Stomach smooth muscle (tissue), 2 donors: ENCODE data around the gene ROGDI.

Experiments used
- H3K27ac ChIP-seq: one replicate; pipeline ENCODE4 v1.7.0; 2013; ENCODE audit warnings: mild to moderate bottlenecking, low read length, inconsistent platforms
- H3K27me3 ChIP-seq, 2 donors: one replicate each; pipeline ENCODE4 v1.7.0; 2013; ENCODE audit warnings: low read length in 2 of 2; ENCODE audit not compliant: insufficient read depth in 2 of 2, control insufficient read depth in 1 of 2
- H3K36me3 ChIP-seq, 2 donors: one replicate each; pipeline ENCODE4 v1.7.0; 2013; ENCODE audit warnings: low read length in 2 of 2; ENCODE audit not compliant: control insufficient read depth in 2 of 2, insufficient read depth in 2 of 2
- H3K4me1 ChIP-seq: one replicate; pipeline ENCODE4 v1.7.0; 2013; ENCODE audit warnings: low read length; ENCODE audit not compliant: control insufficient read depth, insufficient read depth
- H3K4me3 ChIP-seq, 2 donors: one replicate each; pipeline ENCODE4 v1.7.0; 2013; ENCODE audit warnings: low read length in 2 of 2
- H3K9ac ChIP-seq, 2 donors: one replicate each; pipeline ENCODE4 v1.7.0; 2013; ENCODE audit warnings: low read length in 2 of 2, mild to moderate bottlenecking in 1 of 2
- H3K9me3 ChIP-seq, 2 donors: one replicate each; pipeline ENCODE4 v1.7.0; 2013; ENCODE audit warnings: low read length in 2 of 2; ENCODE audit not compliant: control insufficient read depth in 2 of 2
- donor health status: healthy.
- donor health status: Pancreatic carcinoma.

Gene ROGDI

GRCh38 chr16:4749700-4750257 is 52.7 kb downstream of the ROGDI start:
- peaks cover 0 to 2% of the 10 kb centered on the region in 2 donors for H3K9me3 ChIP-seq
- no peak overlapping the region for H3K4me3 ChIP-seq
- H3K27ac ChIP-seq: no peak overlapping the region
- H3K4me1 ChIP-seq: peaks cover 13% of the 10 kb centered on the region
- H3K36me3 ChIP-seq: peaks cover 27 to 33% of the 10 kb centered on the region in 2 donors
- H3K9ac ChIP-seq: no peak overlapping the region
- no peaks in the 10 kb centered on the region for H3K27me3 ChIP-seq

- peaks cover 13% of the 10 kb centered on the region for H3K4me1 ChIP-seq
- H3K9ac ChIP-seq: no peak overlapping the region
- H3K36me3 ChIP-seq: peaks cover 25 to 29% of the 10 kb centered on the region in 2 donors
- H3K27ac ChIP-seq: no peak overlapping the region
- no peak overlapping the region for H3K4me3 ChIP-seq
- no peaks in the 10 kb centered on the region for H3K9me3 ChIP-seq
- no peaks in the 10 kb centered on the region for H3K27me3 ChIP-seq
Observed at GRCh38 chr16:4748682-4749411, 53.6 kb downstream of the ROGDI start.

- Histone ChIP-seq H3K9me3 (no peaks in the 10 kb centered on the region), H3K4me3 (no peak overlapping the region), H3K36me3 (peaks cover 21 to 22% of the 10 kb centered on the region in 2 donors), H3K27ac (no peak overlapping the region), H3K27me3 (no peaks in the 10 kb centered on the region), H3K4me1 (peaks cover 19% of the 10 kb centered on the region), H3K9ac (no peak overlapping the region)
Observed at GRCh38 chr16:4747906-4748681, 54.3 kb downstream of the ROGDI start.

GRCh38 chr16:4746991-4747574 is 55.4 kb downstream of the ROGDI start:
- H3K4me1 ChIP-seq: peaks cover 22% of the 10 kb centered on the region
- no peak overlapping the region for H3K27ac ChIP-seq
- H3K9ac ChIP-seq: no peak overlapping the region
- peaks cover 12 to 14% of the 10 kb centered on the region in 2 donors for H3K36me3 ChIP-seq
- no peak overlapping the region for H3K4me3 ChIP-seq
- H3K27me3 ChIP-seq: no peaks in the 10 kb centered on the region
- H3K9me3 ChIP-seq: no peaks in the 10 kb centered on the region
